Measurements from ENCODE around the gene BORCS8.

Gene BORCS8

DNA sequence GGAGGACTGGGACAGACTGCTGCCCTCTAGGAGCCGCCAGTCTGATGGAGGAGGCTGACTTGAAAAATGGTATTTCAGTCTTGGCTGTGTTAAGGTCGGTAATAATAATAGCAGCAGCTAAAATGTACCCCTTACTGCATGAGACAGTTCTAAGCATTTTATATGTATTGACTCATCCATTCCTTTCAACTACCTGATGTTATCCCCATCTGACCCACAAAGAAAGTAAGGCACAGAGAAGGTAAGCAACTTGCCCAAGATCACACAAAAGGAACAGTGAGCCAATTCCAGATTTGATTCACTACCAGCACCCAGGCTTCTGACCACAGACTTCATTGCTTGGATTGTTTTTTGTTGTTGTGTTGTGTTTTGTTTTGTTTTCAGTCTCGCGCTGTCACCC is 23.8 kb upstream of the BORCS8 start:
- Histone ChIP-seq H3K4me3 (no peak overlapping the region), H3K27ac (no peak overlapping the region)

DNA sequence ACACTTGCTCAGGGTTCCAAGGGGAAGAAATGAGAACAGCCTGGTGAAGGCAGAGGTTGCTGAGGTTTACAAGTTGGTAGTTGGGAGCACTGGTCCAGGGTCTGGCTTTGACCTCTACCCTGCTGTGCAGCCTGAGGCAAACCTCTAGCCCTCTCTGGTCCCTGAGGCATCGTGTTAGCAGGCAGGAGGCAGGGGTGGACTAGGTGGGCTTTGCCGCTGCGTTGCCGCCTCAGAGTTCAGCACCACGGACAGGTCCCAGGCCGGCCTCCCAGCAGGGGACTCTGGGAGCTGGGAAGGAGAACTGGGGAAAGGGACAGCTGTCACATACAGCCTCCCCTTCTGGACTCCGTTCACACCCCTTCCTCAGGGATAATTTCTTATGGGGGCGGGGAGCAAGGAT is 22.9 kb upstream of the BORCS8 start:
- Histone ChIP-seq H3K27ac (no peak overlapping the region), H3K4me3 (no peak overlapping the region)

DNA sequence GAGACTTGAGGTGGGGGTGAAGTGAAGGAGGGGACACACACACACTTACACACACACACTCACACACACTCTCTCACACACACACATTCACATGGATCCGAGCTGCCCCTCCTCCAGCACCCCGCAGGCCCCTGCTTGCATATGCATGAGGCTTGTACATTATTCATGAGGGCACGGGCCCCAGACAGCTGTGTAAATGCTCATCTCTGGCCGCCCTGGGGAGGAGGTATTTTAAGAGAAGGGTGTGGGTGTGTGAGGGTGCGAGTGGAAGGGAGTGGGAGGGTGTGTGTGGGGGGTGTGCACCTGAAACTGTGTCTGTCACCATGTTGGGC is 22.2 kb upstream of the BORCS8 start:
- Histone ChIP-seq H3K27ac (no peak overlapping the region), H3K4me3 (no peak overlapping the region)

DNA sequence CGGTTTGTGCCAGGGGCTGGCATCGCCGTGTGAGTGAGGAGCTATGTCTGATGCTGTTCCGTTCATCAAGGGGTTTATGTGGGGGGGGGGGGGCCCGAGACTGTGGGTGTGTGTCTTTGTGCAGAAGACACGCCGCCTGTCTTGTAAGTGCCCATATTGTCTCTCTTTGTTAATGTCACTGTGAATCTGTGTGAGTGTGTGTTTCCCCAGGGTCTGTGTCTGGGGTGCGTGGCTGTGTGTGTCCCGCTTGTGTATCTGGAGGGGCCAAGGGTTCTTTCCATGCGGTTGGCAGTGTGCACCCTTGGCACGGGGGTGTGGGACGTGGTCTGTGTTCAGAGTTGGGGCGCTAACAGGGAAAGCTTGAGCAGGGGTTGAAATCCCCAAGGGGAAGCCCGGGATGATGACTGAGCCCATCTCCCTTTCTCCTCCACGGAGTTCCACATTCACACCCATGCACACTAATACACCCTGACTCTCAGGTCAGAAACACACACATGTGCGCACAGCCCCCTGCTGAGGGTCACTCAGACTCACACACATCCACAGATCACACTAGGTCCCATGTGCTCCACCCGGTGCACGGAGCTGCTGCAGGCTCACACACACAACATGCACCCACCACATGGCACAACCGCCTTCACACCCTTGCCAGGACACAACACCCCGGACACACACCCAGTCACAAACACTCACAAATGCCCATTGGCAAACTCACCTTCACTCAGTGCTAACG is 21.6 kb upstream of the BORCS8 start:
- Histone ChIP-seq H3K4me3 (no peak overlapping the region), H3K27ac (no peak overlapping the region)

DNA sequence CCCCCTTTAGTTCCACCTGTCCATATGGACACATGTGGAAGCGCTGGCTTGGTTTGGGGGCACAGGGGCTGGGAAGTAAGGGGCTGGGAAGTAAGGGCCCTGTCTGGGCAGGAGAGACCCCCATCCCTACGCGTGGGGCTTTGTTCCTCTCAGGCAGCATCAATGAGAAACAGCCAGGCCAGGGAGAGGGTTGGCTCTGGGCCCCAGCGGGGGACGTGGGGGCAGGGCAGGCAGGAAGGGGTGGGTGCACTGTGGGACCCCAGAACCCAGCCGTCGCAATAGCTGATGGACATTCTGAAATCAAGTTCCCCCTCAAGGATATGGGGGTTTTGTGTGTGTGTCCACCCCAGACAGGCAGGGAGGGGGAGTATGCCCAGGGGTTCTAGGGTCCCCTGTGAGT is 21.0 kb upstream of the BORCS8 start:
- Histone ChIP-seq H3K27ac (no peak overlapping the region), H3K4me3 (no peak overlapping the region)

DNA sequence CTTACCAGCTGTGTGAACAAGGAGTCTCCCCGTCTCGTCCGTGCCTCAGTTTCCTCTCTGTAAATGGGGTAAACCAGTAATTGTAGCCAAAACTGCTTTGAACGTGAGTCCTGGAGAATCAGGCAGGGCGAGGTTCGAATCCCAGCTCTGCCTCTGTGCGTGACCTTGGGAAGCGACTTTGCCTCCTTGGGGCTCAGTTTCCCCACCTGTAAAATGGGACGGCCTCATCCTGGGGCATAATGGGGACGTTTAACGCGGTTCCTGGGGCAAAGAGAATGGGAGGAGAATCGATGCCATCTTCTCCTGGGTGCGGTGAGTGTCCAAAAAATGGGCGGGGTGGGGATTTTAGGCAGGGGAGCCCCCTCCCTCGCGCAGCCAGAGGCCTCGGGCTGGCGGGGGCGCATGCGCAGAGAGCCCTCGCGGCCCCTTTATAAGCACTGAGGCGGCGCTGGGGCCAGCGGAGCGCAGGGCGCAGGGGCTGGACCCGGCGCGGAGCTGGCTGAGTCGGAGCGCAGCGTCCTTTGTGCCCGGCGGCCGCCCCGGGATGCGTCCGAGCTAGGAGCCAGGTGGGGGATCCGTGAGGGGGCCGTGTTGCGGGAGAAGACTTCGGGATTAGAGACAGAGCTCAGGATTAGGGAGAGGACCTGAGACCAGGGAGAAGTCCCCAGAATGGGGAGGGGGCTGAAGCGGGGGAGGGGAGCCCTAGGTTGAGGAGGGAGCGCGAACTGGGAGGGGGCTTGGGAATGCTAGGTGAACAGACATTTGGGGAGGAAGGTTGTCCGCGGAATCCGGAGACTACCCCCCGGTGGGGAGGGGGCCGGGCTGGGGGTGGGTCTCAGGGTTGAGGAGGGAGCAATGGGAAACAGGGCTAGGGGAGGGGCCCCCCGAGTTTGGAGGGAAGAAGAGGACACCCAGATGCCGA is 19.8 kb upstream of the BORCS8 start, which contains the start of gene NCAN:
NCAN (plus strand) TSS at position 460 of the 922 bp plus-strand sequence. CDS start 4,996 bp downstream, outside the sequence.
- Histone ChIP-seq H3K27ac (no peak within 1 kb of the TSS), H3K4me3 (no peak within 1 kb of the TSS)

DNA sequence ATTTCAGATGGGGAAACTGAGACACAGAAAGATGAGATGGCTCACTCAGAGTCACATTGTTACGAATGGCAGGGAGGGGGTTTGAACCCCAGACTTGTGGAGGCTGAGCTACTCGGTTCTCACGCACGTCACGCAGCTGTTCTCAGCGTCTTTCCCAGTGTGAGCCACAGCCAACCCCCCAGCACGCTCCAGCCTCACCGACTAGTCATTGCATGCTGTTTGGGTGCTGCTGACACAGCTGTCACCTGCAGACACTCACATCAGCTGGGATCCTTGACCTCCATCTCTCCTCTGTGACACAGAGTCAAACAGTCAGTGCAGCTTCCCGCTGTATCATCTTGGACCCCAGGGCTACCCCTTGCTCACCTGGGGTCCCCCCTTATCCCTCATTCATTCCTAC is 17.4 kb upstream of the BORCS8 start:
- H3K4me3 ChIP-seq = no peak overlapping the region
- H3K27ac ChIP-seq = no peak overlapping the region

DNA sequence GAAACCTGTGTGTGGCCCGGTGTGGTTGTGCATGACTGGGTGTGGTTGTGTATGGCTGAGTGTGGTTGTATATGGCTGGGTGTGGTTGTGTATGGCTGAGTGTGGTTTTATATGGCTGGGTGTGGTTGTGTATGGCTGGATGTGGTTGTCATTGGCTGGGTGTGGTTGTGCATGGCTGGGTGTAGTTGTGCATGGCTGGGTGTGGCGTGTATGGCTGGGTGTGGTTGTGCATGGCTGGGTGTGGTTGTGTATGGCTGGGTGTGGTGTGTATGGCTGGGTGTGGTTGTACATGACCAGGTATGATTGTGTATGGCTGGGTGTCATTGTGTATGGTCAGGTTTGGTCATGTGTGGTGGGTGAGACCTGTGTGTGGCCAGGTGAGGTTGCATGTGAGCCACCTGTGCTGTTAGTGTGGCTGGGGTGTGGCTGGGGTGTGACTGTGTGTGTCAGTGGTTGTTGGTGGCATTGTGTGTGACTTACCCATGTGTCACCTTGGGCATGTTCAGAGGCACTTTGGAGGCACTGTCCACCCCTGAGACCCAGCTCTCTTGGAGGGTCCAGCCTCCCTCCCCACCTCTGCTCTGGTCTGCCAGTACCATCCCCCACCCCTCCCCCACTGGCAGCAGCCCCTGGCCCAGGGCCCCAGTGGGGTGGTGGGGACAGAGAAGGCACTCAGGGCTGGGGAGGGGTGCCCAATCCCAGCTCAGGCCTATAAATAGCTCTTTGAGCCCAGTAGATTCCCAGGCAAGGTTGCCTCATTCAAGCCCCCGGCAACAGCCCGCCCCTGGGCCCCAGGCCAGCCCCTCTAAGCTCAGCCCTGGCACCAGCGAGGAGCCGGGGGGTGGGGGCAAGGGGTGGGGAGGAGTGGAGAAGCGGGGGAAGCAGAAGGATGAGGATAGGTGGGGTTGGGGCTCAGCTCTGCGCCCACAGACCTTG is 16.0 kb upstream of the BORCS8 start:
- H3K4me3 ChIP-seq = no peak overlapping the region
- H3K27ac ChIP-seq = no peak overlapping the region

DNA sequence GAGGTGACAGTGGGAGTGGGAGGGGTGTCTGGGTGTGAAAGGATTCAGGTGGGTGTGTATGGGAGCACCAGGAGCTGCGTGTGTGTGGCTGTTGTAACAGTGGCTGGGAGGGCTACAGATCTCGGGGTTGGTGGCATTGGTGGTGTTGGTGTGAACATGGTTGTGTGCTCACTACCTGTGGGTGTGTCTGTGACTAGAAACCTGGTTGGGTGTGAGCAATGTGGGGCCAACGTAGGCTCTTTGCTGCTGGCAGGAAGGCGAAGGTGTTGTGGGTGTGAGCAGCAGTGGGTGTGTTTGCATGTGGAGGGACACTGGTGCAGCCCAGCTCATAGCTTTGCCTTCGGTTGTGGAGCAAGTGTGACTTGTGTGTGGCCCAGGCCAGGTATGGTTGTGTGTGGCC is 15.0 kb upstream of the BORCS8 start:
- Histone ChIP-seq H3K27ac (no peak overlapping the region), H3K4me3 (no peak overlapping the region)

DNA sequence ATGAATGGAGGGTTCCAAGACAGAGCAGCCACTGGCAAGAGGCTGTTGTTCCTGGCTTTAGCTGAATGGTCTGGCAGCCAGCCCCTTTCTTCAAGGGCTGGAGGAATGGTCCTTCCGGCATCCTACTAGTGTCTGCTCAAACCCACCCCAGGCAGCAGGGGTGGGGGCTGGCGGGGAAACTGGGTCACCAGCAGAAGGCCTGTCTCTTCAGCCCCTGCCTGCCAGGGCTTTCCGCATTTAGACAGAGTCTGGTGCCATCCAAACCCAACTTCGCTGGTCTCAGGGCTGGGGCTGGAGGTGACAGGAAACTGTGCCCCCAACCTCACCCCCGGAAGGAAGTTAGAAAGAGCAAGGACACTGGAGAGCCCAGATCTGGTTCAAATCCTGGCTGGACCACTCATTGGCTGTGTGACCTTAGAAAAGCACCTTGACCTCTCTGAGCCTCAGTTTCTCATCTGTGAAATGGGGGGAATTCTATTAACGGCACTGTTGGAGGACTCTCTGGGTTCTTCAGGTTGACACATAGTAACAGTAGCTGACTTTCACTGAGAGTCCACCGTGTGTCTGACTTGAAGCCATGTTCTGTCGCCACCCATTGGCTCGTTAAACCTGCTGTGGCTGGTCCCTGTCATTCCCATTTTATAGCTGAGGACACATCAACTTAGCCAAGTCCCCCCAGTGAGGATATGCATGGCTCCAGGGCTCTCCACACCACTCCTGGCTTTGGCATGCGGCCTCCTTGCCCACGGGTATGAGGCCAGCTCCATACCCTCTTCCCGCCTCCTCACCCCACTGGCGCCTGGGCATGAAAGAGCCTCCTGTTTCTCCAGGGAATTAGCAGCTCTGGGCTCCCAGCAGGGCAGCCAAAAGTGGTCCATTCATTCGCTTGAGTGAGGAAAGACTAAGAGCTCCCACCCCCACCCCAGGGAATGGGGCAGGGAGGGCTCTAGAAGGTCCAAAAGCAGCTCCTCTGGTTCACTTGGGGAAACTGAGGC is 13.8 kb upstream of the BORCS8 start:
- H3K27ac ChIP-seq = no peak overlapping the region

DNA sequence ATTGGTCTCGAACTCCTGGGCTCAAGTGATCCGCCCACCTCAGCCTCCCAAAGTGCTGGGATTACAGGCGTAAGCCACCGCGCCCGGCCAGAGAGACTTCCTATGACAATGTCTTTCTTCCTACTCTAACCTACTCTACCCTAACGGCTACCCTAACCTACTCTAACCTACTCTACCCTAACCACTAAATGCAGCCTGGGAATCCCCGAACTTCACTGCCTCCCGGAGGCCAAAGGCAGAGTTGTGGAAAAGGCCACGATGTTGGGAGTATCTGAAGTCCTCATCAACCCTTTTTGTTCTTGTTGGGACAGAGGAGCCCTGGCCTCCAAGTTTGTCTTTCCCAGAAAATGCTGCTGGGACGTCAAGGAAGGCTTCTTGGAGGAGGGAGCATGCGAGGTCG is 12.2 kb upstream of the BORCS8 start:
- H3K4me3 ChIP-seq = no peak overlapping the region
- H3K27ac ChIP-seq = no peak overlapping the region

More for the DNA sequence above, 13.8 kb upstream of the BORCS8 start:
- no peak overlapping the region for H3K4me3 ChIP-seq

DNA sequence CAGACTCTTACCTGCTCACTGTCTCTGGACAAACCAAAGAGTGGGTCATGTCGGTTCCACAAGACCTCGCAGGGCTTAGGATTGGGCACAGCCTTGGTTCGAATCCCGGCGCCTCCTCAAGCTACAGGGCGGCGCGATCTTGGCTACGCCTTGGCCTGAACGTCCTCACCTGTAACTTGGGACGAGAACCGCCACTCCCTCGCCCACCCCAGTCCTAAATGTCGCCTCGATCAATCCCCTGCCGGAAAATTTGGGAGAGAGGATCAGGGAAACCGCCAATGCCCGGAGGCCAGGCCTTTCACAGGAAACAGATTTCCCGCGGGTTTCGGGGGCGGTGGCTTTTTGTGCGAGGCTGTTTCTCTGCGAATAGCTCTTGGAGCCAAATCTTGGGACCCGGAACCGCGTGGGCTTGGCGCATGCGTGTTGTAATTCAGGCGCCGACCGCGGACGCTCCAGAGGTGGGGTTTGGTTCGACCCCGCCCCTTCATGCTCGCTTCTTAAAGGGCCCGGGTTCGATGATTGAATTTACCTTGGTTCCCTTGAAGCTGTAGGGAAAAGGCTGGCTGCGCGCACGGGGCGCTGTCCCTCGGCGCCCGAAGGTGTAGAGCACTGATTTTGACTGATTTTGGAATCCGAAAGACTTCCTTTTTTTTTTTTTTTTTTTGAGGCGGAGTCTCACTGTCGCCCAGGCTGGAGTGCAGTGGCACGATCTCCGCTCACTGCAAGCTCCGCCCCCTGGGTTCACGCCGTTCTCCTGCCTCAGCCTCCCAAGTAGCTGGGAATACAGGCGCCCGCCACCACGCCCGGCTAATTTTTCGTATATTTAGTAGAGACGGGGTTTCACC is 11.3 kb upstream of the BORCS8 start, which contains the start of gene NR2C2AP:
NR2C2AP (minus strand) TSS at position 403 of the 845 bp plus-strand sequence; CDS start at position 49, 354 bp downstream.
- H3K4me3 ChIP-seq = peak within 1 kb of the TSS; percentile 41 to 76 (median 60)
- peak within 1 kb of the TSS; percentile 22 to 96 (median 77) for H3K27ac ChIP-seq

DNA sequence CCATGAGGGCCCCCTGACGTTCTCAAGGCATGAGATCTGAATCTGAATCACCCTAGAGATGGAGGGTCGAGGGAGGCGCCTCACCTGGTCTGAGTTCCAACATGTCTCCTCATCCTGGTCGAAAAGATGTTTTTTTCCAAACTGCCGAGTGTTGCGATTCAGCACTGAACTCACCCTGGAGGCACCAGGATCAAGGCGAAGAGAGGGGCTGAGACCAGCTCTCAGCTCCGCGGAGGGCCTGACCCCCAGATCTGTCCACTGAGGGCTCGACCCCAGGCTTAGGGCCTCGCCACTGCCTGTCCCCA is 10.7 kb upstream of the BORCS8 start:
- H3K4me3 ChIP-seq = peak overlapping the region; percentile 41 to 76 (median 60)
- peak overlapping the region; percentile 22 to 96 (median 77) for H3K27ac ChIP-seq

DNA sequence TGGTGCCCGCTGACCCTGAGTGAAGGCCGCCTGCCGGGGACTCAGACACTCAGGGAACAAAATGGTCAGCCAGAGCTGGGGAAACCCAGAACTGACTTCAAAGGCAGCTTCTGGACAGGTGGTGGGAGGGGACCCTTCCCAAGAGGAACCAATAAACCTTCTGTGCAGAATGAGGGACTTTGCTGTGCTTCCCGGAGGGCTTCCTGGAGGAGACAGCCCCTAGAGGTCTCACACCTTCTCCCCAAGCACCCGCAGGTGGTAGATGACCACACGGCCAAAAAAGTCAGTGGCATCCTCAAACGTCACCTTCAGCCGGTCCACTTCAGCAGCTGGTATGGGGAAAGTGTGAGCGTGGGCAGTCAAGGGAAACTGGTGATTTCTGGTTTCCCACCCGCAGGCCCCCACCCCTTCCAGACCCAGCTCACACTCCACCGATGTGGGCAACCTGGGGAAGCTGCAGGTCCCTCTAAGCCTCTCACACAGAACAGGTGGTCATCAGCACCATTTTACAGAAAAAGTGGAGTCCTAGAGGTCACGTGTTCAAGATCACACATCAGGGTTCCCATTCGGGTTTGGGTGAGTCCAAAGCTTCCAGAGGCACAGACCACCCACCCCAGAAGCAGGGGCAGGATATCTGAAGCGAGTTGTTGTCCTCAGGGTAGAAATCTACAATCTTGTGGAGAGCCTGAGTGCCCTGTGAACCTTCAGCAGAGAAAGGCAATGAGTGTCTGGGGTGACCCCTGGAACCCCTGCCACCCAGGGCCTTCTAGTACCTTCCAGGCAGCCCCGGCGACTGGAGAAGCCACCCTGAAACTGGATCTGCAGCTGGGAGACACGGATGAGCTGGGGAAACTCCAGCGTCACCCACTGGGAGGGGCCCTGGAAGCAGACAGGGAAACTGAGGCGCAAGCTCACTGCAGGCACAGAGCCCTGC is 10.0 kb upstream of the BORCS8 start:
- H3K27ac ChIP-seq = peak overlapping the region in 17 of 21 experiments; percentile 58 to 96 (median 83)
- H3K4me3 ChIP-seq = peak overlapping the region; percentile 41 to 76 (median 60)

DNA sequence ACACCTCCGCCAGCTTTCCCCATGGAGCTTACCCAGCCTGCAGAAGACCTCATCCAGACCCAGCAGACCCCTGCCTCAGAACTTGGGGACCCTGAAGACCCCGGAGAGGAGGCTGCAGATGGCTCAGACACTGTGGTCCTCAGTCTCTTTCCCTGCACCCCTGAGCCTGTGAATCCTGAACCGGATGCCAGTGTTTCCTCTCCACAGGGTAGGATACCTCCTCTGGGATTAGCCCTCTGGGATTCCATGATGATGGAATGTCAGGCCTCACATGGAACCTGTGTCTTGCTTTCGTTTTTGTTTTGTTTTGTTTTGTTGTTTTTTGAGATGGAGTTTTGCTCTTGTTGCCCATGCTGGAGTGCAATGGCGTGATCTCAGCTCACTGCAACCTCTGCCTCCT is 2.0 kb upstream of the BORCS8 start:
- peak overlapping the region in 3 of 21 experiments; percentile 8 to 98 (median 14) for H3K27ac ChIP-seq
- H3K4me3 ChIP-seq = no peak overlapping the region

DNA sequence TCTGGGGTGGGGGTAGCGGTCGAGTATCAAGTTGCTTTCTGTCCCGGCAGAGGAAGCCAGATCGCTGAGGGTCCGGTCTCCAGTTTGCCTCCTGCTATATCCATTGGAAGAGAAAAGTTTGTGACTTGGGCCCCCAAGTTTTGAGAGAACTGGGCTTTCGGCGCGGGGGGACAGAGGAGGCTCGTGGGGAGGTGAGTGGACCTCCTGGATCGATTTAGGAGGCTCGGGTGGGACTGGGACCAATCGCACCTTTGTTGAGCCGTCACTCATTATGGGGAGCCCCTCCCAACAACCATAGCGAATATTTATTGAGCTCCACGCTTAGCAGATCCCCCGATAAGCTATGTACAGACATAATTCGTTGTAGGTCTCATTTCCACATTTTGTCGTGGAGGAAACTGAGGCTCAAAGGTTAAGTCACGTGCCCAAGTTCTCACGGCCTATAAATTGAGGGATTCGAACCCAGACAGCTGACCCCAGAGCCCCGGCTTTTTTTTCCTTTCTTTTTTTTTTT is 1.0 kb upstream of the BORCS8 start:
- Histone ChIP-seq H3K27ac (peak overlapping the region; percentile 27 to 100 (median 99)), H3K4me3 (peak overlapping the region; percentile 72 to 99 (median 90))

DNA sequence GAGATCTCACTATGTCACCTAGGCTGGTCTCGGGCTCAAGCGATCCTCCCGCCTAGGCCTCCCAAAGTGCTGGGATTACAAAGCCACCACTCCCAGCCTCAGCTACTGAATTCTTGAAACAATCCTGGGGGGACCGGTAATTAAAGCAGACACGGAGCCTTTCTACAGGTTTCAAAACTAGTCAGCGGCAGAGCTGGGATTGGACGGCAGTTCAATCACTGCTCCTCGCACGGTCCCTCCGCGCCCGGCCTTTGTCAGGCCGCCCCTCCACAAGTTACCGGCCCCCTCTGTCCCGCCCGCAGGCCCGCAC is 229 bp downstream of the BORCS8 start:
- Histone ChIP-seq H3K27ac (peak overlapping the region; percentile 94 to 100 (median 99)), H3K4me3 (peak overlapping the region; percentile 72 to 99 (median 90))
